OCI-LY7 (cell line): ENCODE results near the gene TSPYL1. TPM values are rescaled to one million over a fixed set of nuclear protein-coding genes. Genes with fewer than 3 reads are reported as not detected.
A peak's percentile ranks its signal among the peaks of the same experiment; 100 is the strongest.

Experiments used
- BruUV-seq: library from RNA; stranded (reverse); fragments of 400-500 nt; replicated peaks from 2 replicates; lab custom pipeline; 2021; lab: Mats Ljungman, UMichigan
- CTCF ChIA-PET: fragments of 300-600 bp; sonication (Branson Sonifier 250); formaldehyde crosslinking; loops from one replicate; lab custom pipeline; 2022; ENCODE audit warnings: antibody characterized with exemption; ENCODE audit not compliant: unreplicated experiment; lab: Charles Lee
- POLR2A ChIA-PET: fragments of 300-600 bp; sonication (Branson Sonifier 250); formaldehyde crosslinking; loops from one replicate; lab custom pipeline; 2022; ENCODE audit warnings: antibody characterized with exemption; lab: Charles Lee
- DNase-seq: peaks from one replicate; pipeline ENCODE4 v3.0.0-alpha.2; 2015; ENCODE audit warnings: low spot score
- H2AFZ ChIP-seq: fragments of 200-600 bp; sonication (generic), shearing (Covaris generic); 2 replicates; pipeline ENCODE4 v1.6.1; 2014; ENCODE audit warnings: mild to moderate bottlenecking, antibody characterized with exemption, low read length, moderate library complexity
- H3K27ac ChIP-seq: fragments of 200-600 bp; sonication (generic); 2 replicates; pipeline ENCODE4 v1.5.1; 2014; ENCODE audit warnings: mixed run types, low read depth, mild to moderate bottlenecking, moderate library complexity, low read length, inconsistent platforms; ENCODE audit not compliant: poor library complexity, severe bottlenecking
- H3K36me3 ChIP-seq: fragments of 200-600 bp; sonication (generic); 2 replicates; pipeline ENCODE4 v1.6.1; 2014; ENCODE audit warnings: mild to moderate bottlenecking, antibody characterized with exemption, low read length, moderate library complexity, mixed read lengths; ENCODE audit not compliant: insufficient read depth
- H3K4me1 ChIP-seq: fragments of 200-600 bp; sonication (generic); 2 replicates; pipeline ENCODE4 v1.5.1; 2014; ENCODE audit warnings: mild to moderate bottlenecking, low read length; ENCODE audit not compliant: insufficient read depth, poor library complexity, severe bottlenecking
- H3K4me2 ChIP-seq: fragments of 200-600 bp; sonication (generic); 2 replicates; pipeline ENCODE4 v1.6.1; 2014; ENCODE audit warnings: mild to moderate bottlenecking, low read length
- H3K4me3 ChIP-seq: fragments of 200-600 bp; sonication (generic); 2 replicates; pipeline ENCODE4 v1.5.1; 2014; ENCODE audit warnings: mild to moderate bottlenecking, low read depth, low read length; ENCODE audit not compliant: poor library complexity, severe bottlenecking
- H3K79me2 ChIP-seq: fragments of 200-600 bp; sonication (generic); 2 replicates; pipeline ENCODE4 v1.6.1; 2016; ENCODE audit warnings: low read depth, mild to moderate bottlenecking, low read length, moderate library complexity, mixed read lengths; ENCODE audit not compliant: insufficient read depth
- H3K9me2 ChIP-seq: fragments of 200-600 bp; sonication (generic); 2 replicates; pipeline ENCODE4 v1.6.1; 2016; ENCODE audit warnings: mild to moderate bottlenecking, low read length, mixed read lengths; ENCODE audit not compliant: insufficient read depth
- H3K9me3 ChIP-seq: fragments of 200-600 bp; sonication (generic); 2 replicates; pipeline ENCODE4 v1.6.1; 2014; ENCODE audit warnings: mild to moderate bottlenecking, mixed run types, low read length, mixed read lengths
- H4K20me1 ChIP-seq: fragments of 200-600 bp; sonication (generic); 2 replicates; pipeline ENCODE4 v1.6.1; 2014; ENCODE audit warnings: mild to moderate bottlenecking, antibody characterized with exemption, low read length, moderate library complexity, mixed read lengths; ENCODE audit not compliant: insufficient read depth
- EZH2phosphoT487 ChIP-seq: fragments of 200-600 bp; sonication (generic); IDR thresholded peaks from 2 replicates; pipeline ENCODE4 v1.6.1; 2018; ENCODE audit warnings: low read depth, borderline replicate concordance, mild to moderate bottlenecking, mixed run types, antibody characterized with exemption, low read length, moderate library complexity, mixed read lengths
- intact Hi-C: fragments of 100-400 bp; cut with micrococcal nuclease; formaldehyde crosslinking; loops from one replicate; pipeline ENCODE4 v1.10.0; 2022; ENCODE audit not compliant: unreplicated experiment
- total RNA-seq, 2 experiments: library from RNA; depleted of rRNA in 1 of 2; stranded (reverse); fragments of >200 nt in 1 of 2; shearing (Covaris generic) in 1 of 2; gene quantifications; 2 replicates each; pipeline ENCODE4 v1.2.3, GENCODE V29; 2014 to 2022
- TF ChIP-seq, protein P1 (sequence below): fragments of 200-600 bp; sonication (generic); conservative IDR thresholded peaks from 2 replicates; pipeline ENCODE4 v1.5.1; 2014; ENCODE audit warnings: mild to moderate bottlenecking, antibody characterized with exemption, low read length, moderate library complexity, mixed read lengths

The TSPYL1 gene
- total RNA-seq, 2 experiments from 2014 or later = 32.8 to 50.3 TPM

DNA sequence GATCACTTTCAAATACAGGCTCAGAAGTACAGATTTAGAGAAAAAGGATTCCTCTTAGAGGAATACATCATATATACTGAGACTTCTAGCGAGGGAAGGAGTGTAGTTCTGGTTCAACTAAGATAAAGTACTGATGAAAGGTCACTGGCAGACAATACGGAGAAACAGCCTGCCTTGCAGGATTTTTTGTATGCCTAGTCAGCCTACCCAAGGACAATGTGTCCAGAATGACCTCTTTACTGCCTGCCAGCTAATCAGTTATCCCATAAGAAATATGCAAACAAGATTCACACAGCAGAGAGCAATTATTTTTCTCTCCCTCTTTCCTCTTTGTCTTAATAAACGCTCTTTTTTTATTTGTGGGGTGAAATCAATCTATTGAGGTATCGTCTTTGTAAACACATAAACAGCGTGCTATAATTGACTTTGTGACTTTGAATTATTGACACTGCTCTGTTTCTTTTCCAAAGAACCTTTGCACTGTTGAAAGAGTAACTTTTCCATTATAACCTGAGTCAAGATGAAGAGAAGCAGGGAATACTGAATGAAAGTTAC, 24.4 kb downstream of the TSPYL1 start:
- H2AFZ ChIP-seq = peak overlapping the region; percentile 98; the same call in 1 of the 2 replicates
- intact Hi-C loops = loop anchor here (2.0 kb wide), 1 partner anchor 23 kb away; the partner anchor contains the start of gene TSPYL1
- H3K4me2 ChIP-seq = peak overlapping the region; percentile 81
- no TSS peak for BruUV-seq
- no peaks in the 10 kb centered on the region for H3K36me3 ChIP-seq
- no peaks in the 10 kb centered on the region for H4K20me1 ChIP-seq
- peaks cover 27% of the 10 kb centered on the region for H3K79me2 ChIP-seq
- DNase-seq = no peak
- ChIA-PET POLR2A (interaction anchor here (0.7 to 1.7 kb wide), 8 partner anchors 8 to 393 kb away, joined by 3 to 9 read pairs (median 4); partner anchors contain the start of gene TSPYL1), CTCF (no interaction called here)
- H3K9me2 ChIP-seq = no peaks in the 10 kb centered on the region
- H3K4me3 ChIP-seq = peak overlapping the region; percentile 77
- no peak overlapping the region for H3K27ac ChIP-seq
- peaks cover 26% of the 10 kb centered on the region for H3K4me1 ChIP-seq
- no peak for TF ChIP-seq EZH2phosphoT487
- TF ChIP-seq, protein P1, sequence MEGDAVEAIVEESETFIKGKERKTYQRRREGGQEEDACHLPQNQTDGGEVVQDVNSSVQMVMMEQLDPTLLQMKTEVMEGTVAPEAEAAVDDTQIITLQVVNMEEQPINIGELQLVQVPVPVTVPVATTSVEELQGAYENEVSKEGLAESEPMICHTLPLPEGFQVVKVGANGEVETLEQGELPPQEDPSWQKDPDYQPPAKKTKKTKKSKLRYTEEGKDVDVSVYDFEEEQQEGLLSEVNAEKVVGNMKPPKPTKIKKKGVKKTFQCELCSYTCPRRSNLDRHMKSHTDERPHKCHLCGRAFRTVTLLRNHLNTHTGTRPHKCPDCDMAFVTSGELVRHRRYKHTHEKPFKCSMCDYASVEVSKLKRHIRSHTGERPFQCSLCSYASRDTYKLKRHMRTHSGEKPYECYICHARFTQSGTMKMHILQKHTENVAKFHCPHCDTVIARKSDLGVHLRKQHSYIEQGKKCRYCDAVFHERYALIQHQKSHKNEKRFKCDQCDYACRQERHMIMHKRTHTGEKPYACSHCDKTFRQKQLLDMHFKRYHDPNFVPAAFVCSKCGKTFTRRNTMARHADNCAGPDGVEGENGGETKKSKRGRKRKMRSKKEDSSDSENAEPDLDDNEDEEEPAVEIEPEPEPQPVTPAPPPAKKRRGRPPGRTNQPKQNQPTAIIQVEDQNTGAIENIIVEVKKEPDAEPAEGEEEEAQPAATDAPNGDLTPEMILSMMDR = no peak
- no peaks in the 10 kb centered on the region for H3K9me3 ChIP-seq

DNA sequence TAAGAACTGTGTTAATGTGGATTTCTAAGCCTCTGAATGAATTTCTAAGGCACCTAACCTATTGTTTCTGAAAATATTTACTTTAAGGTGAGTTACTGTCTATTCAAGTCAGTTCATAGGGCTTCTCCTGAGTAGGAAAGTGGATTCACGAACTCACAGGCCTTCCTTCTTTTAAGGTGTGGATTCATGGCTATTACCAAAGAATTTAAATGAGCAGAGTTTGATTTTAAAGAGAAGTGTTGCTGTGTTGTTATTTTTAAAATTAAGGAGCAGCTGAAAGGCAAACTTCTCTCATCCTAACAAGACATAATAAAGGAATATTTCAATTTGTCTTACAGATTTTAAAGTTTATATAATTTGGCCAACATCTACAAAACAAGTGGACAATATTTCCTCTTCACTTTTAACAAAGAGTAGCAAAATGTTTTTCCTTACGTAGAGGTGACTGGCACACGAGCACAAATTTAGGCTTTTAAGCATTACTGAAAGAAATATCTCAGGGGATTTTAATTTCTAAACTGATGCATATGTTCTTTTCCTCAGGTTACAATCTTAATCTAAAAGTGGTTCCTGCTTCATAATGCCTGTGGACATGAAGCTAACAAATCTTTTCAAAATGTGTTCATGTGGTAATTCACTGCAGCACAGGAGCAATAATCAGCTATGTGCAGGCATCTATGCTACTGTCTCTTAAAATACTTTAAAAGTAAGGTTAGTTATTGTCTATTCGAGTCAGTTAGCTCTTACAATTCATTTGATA, 25.3 kb downstream of the TSPYL1 start:
- Histone ChIP-seq H3K9me2 (no peaks in the 10 kb centered on the region), H3K9me3 (no peaks in the 10 kb centered on the region), H3K27ac (peak overlapping the region; percentile 19), H4K20me1 (no peaks in the 10 kb centered on the region), H3K4me2 (peak overlapping the region; percentile 81), H3K4me3 (peak overlapping the region; percentile 77), H3K36me3 (no peaks in the 10 kb centered on the region), H3K4me1 (peaks cover 26% of the 10 kb centered on the region), H3K79me2 (peaks cover 27% of the 10 kb centered on the region), H2AFZ (peak overlapping the region; percentile 98)
- intact Hi-C loops = loop anchor here (2.0 kb wide), 1 partner anchor 24 kb away; the partner anchor contains the start of gene TSPYL1
- CTCF ChIA-PET = no interaction called here
- TF ChIP-seq, protein P1 = no peak
- no peak for TF ChIP-seq EZH2phosphoT487
- DNase-seq = no peak
- POLR2A ChIA-PET = interaction anchor here (0.6 to 1.8 kb wide), 12 partner anchors 9 to 393 kb away, joined by 3 to 9 read pairs (median 4); partner anchors contain the start of gene TSPYL1
- TSS peak; percentile 96 for BruUV-seq
